ENCODE measurements around the gene UGT1A4. TPM values are rescaled to one million over a fixed set of nuclear protein-coding genes. Genes with fewer than 3 reads are reported as not detected.

The UGT1A4 gene
- total and polyA plus RNA-seq, 9 of the 15 experiments (the other 6 are each of a cell fraction or from before 2014, with no cell fraction given): not detected

Other genes with a start within 250 kb of the UGT1A4 start
Only the 7 nearest of the 12 such genes appear.
- 0.09 TPM in 1 of 2 replicates, not detected in the other for gene UGT1A9, start 46.8 kb upstream of the UGT1A4 start, total RNA-seq (2014; rRNA removed)
- gene UGT1A9, start 46.8 kb upstream of the UGT1A4 start, total RNA-seq (2014; rRNA removed; fragmentation: Illumina TruSeq; extraction: Trizol): not detected in 2 replicates
- gene UGT1A9, start 46.8 kb upstream of the UGT1A4 start, total RNA-seq (2015; rRNA removed; fragmentation: Illumina TruSeq; extraction: Trizol): not detected in 2 replicates
- gene UGT1A9, start 46.8 kb upstream of the UGT1A4 start, total RNA-seq (2021): not detected in 2 replicates
- gene UGT1A9, start 46.8 kb upstream of the UGT1A4 start, polyA plus RNA-seq (2011; rRNA removed): not detected in 2 replicates
- not detected in 2 replicates for gene UGT1A9, start 46.8 kb upstream of the UGT1A4 start, polyA plus RNA-seq (2014; fragmentation: Illumina TruSeq; extraction: Trizol)
- not detected for gene UGT1A9, start 46.8 kb upstream of the UGT1A4 start, polyA plus RNA-seq (2014; fragmentation: Nextera tagmentation; extraction: Ambion mirVana)
- gene UGT1A9, start 46.8 kb upstream of the UGT1A4 start, polyA plus RNA-seq (2014; rRNA removed): not detected in 2 replicates
- not detected in 2 replicates for gene UGT1A7, start 36.8 kb upstream of the UGT1A4 start, total RNA-seq (2014; rRNA removed)
- gene UGT1A7, start 36.8 kb upstream of the UGT1A4 start, total RNA-seq (2014; rRNA removed; fragmentation: Illumina TruSeq; extraction: Trizol): not detected in 2 replicates
- gene UGT1A7, start 36.8 kb upstream of the UGT1A4 start, total RNA-seq (2015; rRNA removed; fragmentation: Illumina TruSeq; extraction: Trizol): not detected in 2 replicates
- not detected in 2 replicates for gene UGT1A7, start 36.8 kb upstream of the UGT1A4 start, total RNA-seq (2021)
- not detected in 2 replicates for gene UGT1A7, start 36.8 kb upstream of the UGT1A4 start, polyA plus RNA-seq (2011; rRNA removed)
- not detected in 2 replicates for gene UGT1A7, start 36.8 kb upstream of the UGT1A4 start, polyA plus RNA-seq (2014; fragmentation: Illumina TruSeq; extraction: Trizol)
- not detected for gene UGT1A7, start 36.8 kb upstream of the UGT1A4 start, polyA plus RNA-seq (2014; fragmentation: Nextera tagmentation; extraction: Ambion mirVana)
- gene UGT1A7, start 36.8 kb upstream of the UGT1A4 start, polyA plus RNA-seq (2014; rRNA removed): not detected in 2 replicates
- not detected in 2 replicates for gene UGT1A6, start 25.8 kb upstream of the UGT1A4 start, total RNA-seq (2014; rRNA removed)
- gene UGT1A6, start 25.8 kb upstream of the UGT1A4 start, total RNA-seq (2014; rRNA removed; fragmentation: Illumina TruSeq; extraction: Trizol): not detected in 2 replicates
- not detected in 2 replicates for gene UGT1A6, start 25.8 kb upstream of the UGT1A4 start, total RNA-seq (2015; rRNA removed; fragmentation: Illumina TruSeq; extraction: Trizol)
- gene UGT1A6, start 25.8 kb upstream of the UGT1A4 start, total RNA-seq (2021): 0.09 TPM in 1 of 2 replicates, not detected in the other
- gene UGT1A6, start 25.8 kb upstream of the UGT1A4 start, polyA plus RNA-seq (2011; rRNA removed): not detected in 2 replicates
- not detected in 2 replicates for gene UGT1A6, start 25.8 kb upstream of the UGT1A4 start, polyA plus RNA-seq (2014; fragmentation: Illumina TruSeq; extraction: Trizol)
- not detected for gene UGT1A6, start 25.8 kb upstream of the UGT1A4 start, polyA plus RNA-seq (2014; fragmentation: Nextera tagmentation; extraction: Ambion mirVana)
- gene UGT1A6, start 25.8 kb upstream of the UGT1A4 start, polyA plus RNA-seq (2014; rRNA removed): not detected in 2 replicates
- not detected in 2 replicates for gene UGT1A5, start 5.8 kb upstream of the UGT1A4 start, total RNA-seq (2014; rRNA removed)
- gene UGT1A5, start 5.8 kb upstream of the UGT1A4 start, total RNA-seq (2014; rRNA removed; fragmentation: Illumina TruSeq; extraction: Trizol): not detected in 2 replicates
- gene UGT1A5, start 5.8 kb upstream of the UGT1A4 start, total RNA-seq (2015; rRNA removed; fragmentation: Illumina TruSeq; extraction: Trizol): not detected in 2 replicates
- gene UGT1A5, start 5.8 kb upstream of the UGT1A4 start, total RNA-seq (2021): not detected in 2 replicates
- gene UGT1A5, start 5.8 kb upstream of the UGT1A4 start, polyA plus RNA-seq (2011; rRNA removed): not detected in 2 replicates
- gene UGT1A5, start 5.8 kb upstream of the UGT1A4 start, polyA plus RNA-seq (2014; fragmentation: Illumina TruSeq; extraction: Trizol): not detected in 2 replicates
- gene UGT1A5, start 5.8 kb upstream of the UGT1A4 start, polyA plus RNA-seq (2014; fragmentation: Nextera tagmentation; extraction: Ambion mirVana): not detected
- not detected in 2 replicates for gene UGT1A5, start 5.8 kb upstream of the UGT1A4 start, polyA plus RNA-seq (2014; rRNA removed)
- not detected in 2 replicates for gene UGT1A3, start 10.3 kb downstream of the UGT1A4 start, total RNA-seq (2014; rRNA removed)
- not detected in 2 replicates for gene UGT1A3, start 10.3 kb downstream of the UGT1A4 start, total RNA-seq (2014; rRNA removed; fragmentation: Illumina TruSeq; extraction: Trizol)
- not detected in 2 replicates for gene UGT1A3, start 10.3 kb downstream of the UGT1A4 start, total RNA-seq (2015; rRNA removed; fragmentation: Illumina TruSeq; extraction: Trizol)
- gene UGT1A3, start 10.3 kb downstream of the UGT1A4 start, total RNA-seq (2021): not detected in 2 replicates
- not detected in 2 replicates for gene UGT1A3, start 10.3 kb downstream of the UGT1A4 start, polyA plus RNA-seq (2011; rRNA removed)
- not detected in 2 replicates for gene UGT1A3, start 10.3 kb downstream of the UGT1A4 start, polyA plus RNA-seq (2014; fragmentation: Illumina TruSeq; extraction: Trizol)
- not detected for gene UGT1A3, start 10.3 kb downstream of the UGT1A4 start, polyA plus RNA-seq (2014; fragmentation: Nextera tagmentation; extraction: Ambion mirVana)
- gene UGT1A3, start 10.3 kb downstream of the UGT1A4 start, polyA plus RNA-seq (2014; rRNA removed): not detected in 2 replicates
- gene UGT1A1, start 41.5 kb downstream of the UGT1A4 start, total RNA-seq (2014; rRNA removed): not detected in 2 replicates
- not detected in 2 replicates for gene UGT1A1, start 41.5 kb downstream of the UGT1A4 start, total RNA-seq (2014; rRNA removed; fragmentation: Illumina TruSeq; extraction: Trizol)
- gene UGT1A1, start 41.5 kb downstream of the UGT1A4 start, total RNA-seq (2015; rRNA removed; fragmentation: Illumina TruSeq; extraction: Trizol): not detected in 2 replicates
- not detected in 2 replicates for gene UGT1A1, start 41.5 kb downstream of the UGT1A4 start, total RNA-seq (2021)
- not detected in 2 replicates for gene UGT1A1, start 41.5 kb downstream of the UGT1A4 start, polyA plus RNA-seq (2011; rRNA removed)
- not detected in 2 replicates for gene UGT1A1, start 41.5 kb downstream of the UGT1A4 start, polyA plus RNA-seq (2014; fragmentation: Illumina TruSeq; extraction: Trizol)
- gene UGT1A1, start 41.5 kb downstream of the UGT1A4 start, polyA plus RNA-seq (2014; fragmentation: Nextera tagmentation; extraction: Ambion mirVana): not detected
- not detected in 2 replicates for gene UGT1A1, start 41.5 kb downstream of the UGT1A4 start, polyA plus RNA-seq (2014; rRNA removed)
- not detected in 2 replicates for gene MROH2A, start 59.6 kb downstream of the UGT1A4 start, total RNA-seq (2014; rRNA removed)
- gene MROH2A, start 59.6 kb downstream of the UGT1A4 start, total RNA-seq (2014; rRNA removed; fragmentation: Illumina TruSeq; extraction: Trizol): not detected in 2 replicates
- not detected in 2 replicates for gene MROH2A, start 59.6 kb downstream of the UGT1A4 start, total RNA-seq (2015; rRNA removed; fragmentation: Illumina TruSeq; extraction: Trizol)
- not detected in 2 replicates for gene MROH2A, start 59.6 kb downstream of the UGT1A4 start, total RNA-seq (2021)
- gene MROH2A, start 59.6 kb downstream of the UGT1A4 start, polyA plus RNA-seq (2011; rRNA removed): not detected in 2 replicates
- not detected in 2 replicates for gene MROH2A, start 59.6 kb downstream of the UGT1A4 start, polyA plus RNA-seq (2014; fragmentation: Illumina TruSeq; extraction: Trizol)
- gene MROH2A, start 59.6 kb downstream of the UGT1A4 start, polyA plus RNA-seq (2014; fragmentation: Nextera tagmentation; extraction: Ambion mirVana): not detected
- 0.03 TPM in 1 of 2 replicates, not detected in the other for gene MROH2A, start 59.6 kb downstream of the UGT1A4 start, polyA plus RNA-seq (2014; rRNA removed)

All from K562 (cell line).